ENCODE measurements around the gene DAGLA.

DAGLA gene

DNA sequence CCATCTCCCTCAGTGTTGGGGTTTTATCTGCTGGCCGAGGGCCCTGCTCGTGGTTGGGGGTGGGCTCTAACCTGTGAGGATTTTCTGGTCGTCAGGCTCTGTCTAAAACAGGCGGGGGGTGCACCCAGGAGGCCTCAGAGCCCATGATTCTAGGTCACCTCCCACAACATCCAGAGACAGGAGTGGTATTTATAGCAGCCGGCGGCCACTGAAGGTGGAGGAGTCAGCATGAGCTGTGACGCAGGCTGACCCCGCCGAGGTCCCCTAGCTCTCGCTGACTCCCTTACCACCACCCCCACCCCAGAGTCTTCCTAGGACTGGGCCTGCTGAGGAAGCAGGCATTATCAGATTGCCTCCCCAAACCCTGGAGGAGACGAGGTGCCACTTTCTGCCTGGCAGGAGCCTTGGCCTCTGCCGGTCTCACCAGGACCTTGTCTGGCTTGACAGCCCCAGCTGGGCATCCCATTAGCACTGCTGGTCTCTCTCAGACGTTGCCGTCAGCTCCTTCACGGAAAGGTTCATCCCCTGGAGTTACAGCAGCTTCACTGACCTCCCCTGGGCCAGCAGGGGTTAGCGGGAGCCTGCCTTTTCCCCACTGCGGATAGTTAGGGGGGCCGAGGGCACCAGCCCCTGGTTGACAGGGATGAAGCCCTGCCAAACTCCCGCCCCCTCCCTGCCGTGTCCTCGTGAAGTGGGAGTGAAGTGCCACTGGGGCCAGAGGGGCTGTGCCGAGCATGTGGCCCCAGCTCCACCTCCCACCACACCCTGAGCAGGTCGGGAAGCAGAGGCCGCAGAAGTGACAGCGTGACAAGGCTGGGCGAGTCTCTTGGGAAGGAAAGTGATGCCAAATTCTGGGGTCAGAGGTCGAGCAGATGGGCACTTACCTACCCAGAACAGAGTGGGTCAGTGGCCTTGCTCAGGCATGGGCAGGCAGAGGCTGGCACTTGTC is 26.5 kb downstream of the DAGLA start:
- no peak for TF ChIP-seq POLR2AphosphoS5 (IDR thresholded peaks at IDR 0.05; ENCODE audit: borderline replicate concordance, low read depth, low read length)
- TF ChIP-seq EZH2 (IDR thresholded peaks at IDR 0.05): no peak
- TF ChIP-seq FOXP2 (optimal IDR thresholded peaks at IDR 0.05; ENCODE audit: control extremely low read depth, extremely low read length, insufficient read depth): no peak
- Histone ChIP-seq H3K4me3 (no peak overlapping the region), H3K36me3 (ENCODE audit: insufficient read depth, low read length) (no peaks in the 10 kb centered on the region), H3K9me3 (ENCODE audit: low read depth, low read length) (no peaks in the 10 kb centered on the region), H3K9ac (ENCODE audit: insufficient read length) (no peak overlapping the region), H3K27ac (no peak overlapping the region)
- DNase-seq (ENCODE audit: low read depth, low spot score): no peak

DNA sequence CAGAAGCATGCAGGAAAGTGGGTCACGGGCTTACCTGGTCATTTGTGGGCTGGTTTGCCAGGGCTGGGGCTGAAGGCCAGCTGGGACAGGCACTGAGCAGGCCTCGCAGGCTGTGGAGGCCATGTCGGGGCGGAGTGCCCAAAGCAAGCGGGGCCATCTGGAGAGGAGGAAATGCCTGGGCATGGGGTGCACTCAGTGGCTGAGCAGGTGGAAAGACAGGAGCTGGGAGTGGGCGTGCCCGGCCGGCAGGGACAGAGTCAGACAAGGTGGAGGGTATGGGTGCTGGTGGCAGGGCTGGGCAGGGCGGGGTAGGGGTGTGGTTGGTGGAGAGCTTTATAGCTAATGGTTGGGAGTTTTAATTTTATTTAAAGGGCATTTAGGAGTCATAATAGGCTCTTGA is 27.4 kb downstream of the DAGLA start:
- DNase-seq (ENCODE audit: low read depth, low spot score): no peak
- no peak overlapping the region for H3K9ac ChIP-seq (ENCODE audit: insufficient read length)
- H3K27ac ChIP-seq: no peak overlapping the region
- no peaks in the 10 kb centered on the region for H3K36me3 ChIP-seq (ENCODE audit: insufficient read depth, low read length)
- H3K9me3 ChIP-seq (ENCODE audit: low read depth, low read length): no peaks in the 10 kb centered on the region
- TF ChIP-seq FOXP2 (optimal IDR thresholded peaks at IDR 0.05; ENCODE audit: control extremely low read depth, extremely low read length, insufficient read depth) (no peak), POLR2AphosphoS5 (IDR thresholded peaks at IDR 0.05; ENCODE audit: borderline replicate concordance, low read depth, low read length) (no peak), EZH2 (IDR thresholded peaks at IDR 0.05) (no peak)
- no peak overlapping the region for H3K4me3 ChIP-seq

DNA sequence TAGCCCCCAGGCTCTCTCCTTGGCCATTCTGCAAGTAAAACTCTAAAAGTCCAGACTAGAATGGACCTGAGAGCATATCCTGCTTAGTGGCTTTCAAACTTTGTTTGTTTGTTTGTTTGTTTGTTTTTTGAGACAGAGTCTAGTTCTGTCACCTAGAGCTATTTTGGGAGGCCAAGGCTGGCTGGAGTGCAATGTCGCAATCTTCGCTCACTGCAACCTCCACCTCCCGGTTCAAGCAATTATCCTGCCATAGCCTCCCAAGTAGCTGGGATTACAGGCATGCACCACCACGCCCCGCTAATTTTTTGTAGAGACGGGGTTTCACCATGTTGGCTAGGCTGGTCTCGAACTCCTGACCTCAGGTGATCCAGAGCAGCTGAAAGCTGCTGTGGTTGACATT is 28.9 kb downstream of the DAGLA start:
- H3K27ac ChIP-seq: no peak overlapping the region
- TF ChIP-seq FOXP2 (optimal IDR thresholded peaks at IDR 0.05; ENCODE audit: control extremely low read depth, extremely low read length, insufficient read depth): no peak
- no peak for TF ChIP-seq POLR2AphosphoS5 (IDR thresholded peaks at IDR 0.05; ENCODE audit: borderline replicate concordance, low read depth, low read length)
- TF ChIP-seq EZH2 (IDR thresholded peaks at IDR 0.05): no peak
- DNase-seq (ENCODE audit: low read depth, low spot score): no peak
- H3K36me3 ChIP-seq (ENCODE audit: insufficient read depth, low read length): no peaks in the 10 kb centered on the region
- no peaks in the 10 kb centered on the region for H3K9me3 ChIP-seq (ENCODE audit: low read depth, low read length)
- no peak overlapping the region for H3K9ac ChIP-seq (ENCODE audit: insufficient read length)
- H3K4me3 ChIP-seq: no peak overlapping the region

DNA sequence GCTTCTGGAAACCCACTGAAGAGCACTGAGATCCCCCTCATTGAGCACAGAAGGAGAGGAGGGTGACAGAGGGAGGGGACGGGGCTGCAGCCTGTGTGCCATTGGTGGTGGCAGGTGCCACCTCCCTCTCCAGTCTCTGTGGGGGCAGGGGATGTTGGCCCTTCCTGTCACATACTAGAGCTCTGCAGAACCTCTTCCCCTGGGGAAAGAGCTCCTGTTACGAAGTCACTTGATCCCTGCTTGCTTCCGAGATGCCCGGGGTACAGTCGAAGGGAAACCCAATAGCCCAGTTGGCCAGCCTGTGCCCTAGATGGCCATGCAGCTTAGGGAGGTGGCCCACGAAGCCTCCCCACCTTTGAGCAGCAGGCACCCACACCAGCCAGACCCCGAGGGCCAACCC is 29.4 kb downstream of the DAGLA start:
- TF ChIP-seq FOXP2 (optimal IDR thresholded peaks at IDR 0.05; ENCODE audit: control extremely low read depth, extremely low read length, insufficient read depth): no peak
- no peak for TF ChIP-seq POLR2AphosphoS5 (IDR thresholded peaks at IDR 0.05; ENCODE audit: borderline replicate concordance, low read depth, low read length)
- TF ChIP-seq EZH2 (IDR thresholded peaks at IDR 0.05): no peak
- no peak for DNase-seq (ENCODE audit: low read depth, low spot score)
- no peak overlapping the region for H3K9ac ChIP-seq (ENCODE audit: insufficient read length)
- H3K9me3 ChIP-seq (ENCODE audit: low read depth, low read length): no peaks in the 10 kb centered on the region
- no peaks in the 10 kb centered on the region for H3K36me3 ChIP-seq (ENCODE audit: insufficient read depth, low read length)
- H3K4me3 ChIP-seq: no peak overlapping the region
- no peak overlapping the region for H3K27ac ChIP-seq

DNA sequence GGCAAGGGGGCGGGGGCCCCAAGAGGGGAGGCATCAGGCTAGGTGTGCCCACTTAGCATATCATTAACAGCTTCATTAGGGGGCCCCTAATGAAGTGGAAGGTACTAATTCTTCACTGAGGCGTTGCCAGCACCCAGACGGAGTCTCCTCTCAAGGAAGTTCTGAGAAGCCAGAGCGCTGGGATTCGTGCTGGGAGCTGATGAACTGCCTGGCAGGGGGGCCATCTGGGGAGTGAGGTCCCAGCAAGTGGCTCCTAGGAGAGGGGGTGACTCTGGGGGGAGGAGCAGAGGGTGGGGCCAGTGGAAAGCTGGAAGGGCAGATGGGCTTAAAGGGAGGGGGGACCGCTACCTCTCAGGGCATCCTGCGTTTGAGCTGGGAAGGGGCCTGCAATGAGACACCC is 29.8 kb downstream of the DAGLA start:
- no peak for DNase-seq (ENCODE audit: low read depth, low spot score)
- no peaks in the 10 kb centered on the region for H3K9me3 ChIP-seq (ENCODE audit: low read depth, low read length)
- H3K9ac ChIP-seq (ENCODE audit: insufficient read length): no peak overlapping the region
- no peaks in the 10 kb centered on the region for H3K36me3 ChIP-seq (ENCODE audit: insufficient read depth, low read length)
- no peak for TF ChIP-seq EZH2 (IDR thresholded peaks at IDR 0.05)
- TF ChIP-seq POLR2AphosphoS5 (IDR thresholded peaks at IDR 0.05; ENCODE audit: borderline replicate concordance, low read depth, low read length): no peak
- TF ChIP-seq FOXP2 (optimal IDR thresholded peaks at IDR 0.05; ENCODE audit: control extremely low read depth, extremely low read length, insufficient read depth): no peak
- no peak overlapping the region for H3K27ac ChIP-seq
- no peak overlapping the region for H3K4me3 ChIP-seq

DNA sequence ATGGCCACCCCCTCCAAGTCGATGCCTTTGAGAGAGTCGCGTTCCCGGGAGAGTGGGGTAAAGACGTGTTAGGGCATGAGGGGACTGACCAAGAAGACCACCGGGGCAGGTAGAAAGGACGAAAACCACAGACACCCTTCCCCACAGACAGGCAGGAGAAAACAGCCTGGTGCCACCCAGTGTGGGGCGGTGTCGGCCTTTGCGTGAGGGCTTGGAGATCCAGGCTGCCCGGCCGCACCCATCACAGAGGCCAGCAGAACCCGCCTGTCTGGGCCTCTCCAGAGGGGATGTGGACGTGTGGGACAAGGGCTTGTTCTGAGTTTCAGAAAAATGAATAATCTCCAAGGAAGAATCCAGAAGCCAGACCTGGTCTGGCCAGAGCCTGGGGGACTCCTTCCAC is 30.8 kb downstream of the DAGLA start:
- no peak overlapping the region for H3K4me3 ChIP-seq
- TF ChIP-seq EZH2 (IDR thresholded peaks at IDR 0.05): no peak
- TF ChIP-seq FOXP2 (optimal IDR thresholded peaks at IDR 0.05; ENCODE audit: control extremely low read depth, extremely low read length, insufficient read depth): no peak
- no peak for TF ChIP-seq POLR2AphosphoS5 (IDR thresholded peaks at IDR 0.05; ENCODE audit: borderline replicate concordance, low read depth, low read length)
- DNase-seq (ENCODE audit: low read depth, low spot score): no peak
- H3K9me3 ChIP-seq (ENCODE audit: low read depth, low read length): no peaks in the 10 kb centered on the region
- H3K27ac ChIP-seq: no peak overlapping the region
- H3K36me3 ChIP-seq (ENCODE audit: insufficient read depth, low read length): no peaks in the 10 kb centered on the region
- no peak overlapping the region for H3K9ac ChIP-seq (ENCODE audit: insufficient read length)

DNA sequence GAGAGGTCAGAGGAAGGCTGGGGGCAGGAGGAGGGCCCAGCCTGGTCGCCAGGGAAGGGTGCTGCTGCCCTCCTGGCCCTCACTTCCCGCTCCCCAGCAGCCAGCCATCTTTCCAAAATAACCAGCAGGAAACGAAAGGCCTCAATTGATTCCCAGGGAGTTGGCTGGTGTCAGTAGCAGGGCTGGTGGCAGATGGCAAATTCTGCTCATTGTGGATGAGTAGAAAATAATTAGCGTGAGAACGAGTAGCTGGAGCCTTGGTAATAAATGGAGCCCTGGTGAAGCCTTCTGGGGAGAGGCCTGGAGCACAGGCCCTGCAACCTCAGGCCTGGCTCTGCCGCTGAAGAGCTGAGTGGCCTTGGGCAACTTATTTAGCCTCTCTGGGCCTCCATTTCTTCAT is 31.3 kb downstream of the DAGLA start:
- TF ChIP-seq POLR2AphosphoS5 (IDR thresholded peaks at IDR 0.05; ENCODE audit: borderline replicate concordance, low read depth, low read length): no peak
- TF ChIP-seq FOXP2 (optimal IDR thresholded peaks at IDR 0.05; ENCODE audit: control extremely low read depth, extremely low read length, insufficient read depth): no peak
- TF ChIP-seq EZH2 (IDR thresholded peaks at IDR 0.05): no peak
- DNase-seq (ENCODE audit: low read depth, low spot score): no peak
- Histone ChIP-seq H3K36me3 (ENCODE audit: insufficient read depth, low read length) (no peaks in the 10 kb centered on the region), H3K27ac (peak overlapping the region; percentile 48), H3K9me3 (ENCODE audit: low read depth, low read length) (no peaks in the 10 kb centered on the region), H3K4me3 (no peak overlapping the region), H3K9ac (ENCODE audit: insufficient read length) (peak overlapping the region; percentile 17)

DNA sequence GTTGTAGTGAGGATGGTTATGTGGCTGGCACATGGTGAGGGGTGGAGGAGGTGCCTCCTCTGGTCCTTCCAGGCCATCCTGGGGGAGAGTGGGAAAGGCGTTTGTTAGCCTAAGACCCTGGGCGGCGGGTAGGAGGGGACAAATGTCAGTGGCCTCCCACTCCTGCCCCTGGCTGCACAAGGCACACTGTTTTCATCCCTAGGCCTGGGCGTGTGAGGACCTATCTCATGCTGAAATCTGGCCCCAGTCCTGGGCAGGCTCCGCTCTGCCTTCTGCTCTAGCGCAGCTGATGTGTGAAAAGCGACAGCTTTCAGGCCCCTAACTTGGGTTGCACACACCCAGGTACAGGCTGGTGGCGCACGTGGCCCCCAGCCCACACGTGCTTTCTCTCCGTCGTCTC is 32.1 kb downstream of the DAGLA start:
- Histone ChIP-seq H3K9me3 (ENCODE audit: low read depth, low read length) (no peaks in the 10 kb centered on the region), H3K36me3 (ENCODE audit: insufficient read depth, low read length) (no peaks in the 10 kb centered on the region), H3K27ac (no peak overlapping the region), H3K9ac (ENCODE audit: insufficient read length) (no peak overlapping the region), H3K4me3 (no peak overlapping the region)
- no peak for DNase-seq (ENCODE audit: low read depth, low spot score)
- TF ChIP-seq FOXP2 (optimal IDR thresholded peaks at IDR 0.05; ENCODE audit: control extremely low read depth, extremely low read length, insufficient read depth): no peak
- TF ChIP-seq EZH2 (IDR thresholded peaks at IDR 0.05): no peak
- TF ChIP-seq POLR2AphosphoS5 (IDR thresholded peaks at IDR 0.05; ENCODE audit: borderline replicate concordance, low read depth, low read length): no peak

Measured in SK-N-MC (cell line).